Endodermal cell (in vitro differentiated cells): ENCODE data around the gene TCF7. TPM values are rescaled to one million over a fixed set of nuclear protein-coding genes. Genes with fewer than 3 reads are reported as not detected.

ENCODE experiments used
- DNase-seq: peaks from one replicate; pipeline ENCODE4 v3.0.0-alpha.2; 2017
- H3K27ac ChIP-seq: 2 replicates; pipeline ENCODE4 v1.5.1; 2013; ENCODE audit warnings: mild to moderate bottlenecking, low read depth, low read length, moderate library complexity
- H3K27me3 ChIP-seq: 2 replicates; pipeline ENCODE4 v1.6.1; 2013; ENCODE audit warnings: mild to moderate bottlenecking, low read length, moderate library complexity; ENCODE audit not compliant: insufficient read depth, control insufficient read depth, poor library complexity, severe bottlenecking
- H3K36me3 ChIP-seq: 2 replicates; pipeline ENCODE4 v1.7.0; 2013; ENCODE audit warnings: mild to moderate bottlenecking, low read length, moderate library complexity; ENCODE audit not compliant: control insufficient read depth, insufficient read depth
- H3K4me1 ChIP-seq: one replicate; pipeline ENCODE4 v1.7.0; 2013; ENCODE audit warnings: low read length; ENCODE audit not compliant: control insufficient read depth, insufficient read depth
- H3K4me3 ChIP-seq: 2 replicates; pipeline ENCODE4 v1.5.1; 2013; ENCODE audit warnings: mild to moderate bottlenecking, low read length, moderate library complexity
- H3K9ac ChIP-seq: 2 replicates; pipeline ENCODE4 v1.6.1; 2013; ENCODE audit warnings: mild to moderate bottlenecking, low read length, moderate library complexity; ENCODE audit not compliant: poor library complexity, severe bottlenecking; ENCODE audit errors: extremely low read depth
- H3K9me3 ChIP-seq: 2 replicates; pipeline ENCODE4 v1.6.1; 2013; ENCODE audit warnings: mild to moderate bottlenecking, low read length, moderate library complexity; ENCODE audit not compliant: control insufficient read depth
- H3K27ac Mint-ChIP-seq: 2 replicates; pipeline ENCODE4 v1.8.0; 2020; ENCODE audit warnings: mixed read lengths
- H3K27me3 Mint-ChIP-seq: 2 replicates; pipeline ENCODE4 v1.8.0; 2021; ENCODE audit warnings: mild to moderate bottlenecking, mixed read lengths; ENCODE audit not compliant: insufficient read depth
- H3K36me3 Mint-ChIP-seq: 2 replicates; pipeline ENCODE4 v1.8.0; 2020; ENCODE audit warnings: low read depth, mixed read lengths
- H3K4me1 Mint-ChIP-seq: 2 replicates; pipeline ENCODE4 v1.8.0; 2020; ENCODE audit warnings: mixed read lengths
- H3K4me3 Mint-ChIP-seq: 2 replicates; pipeline ENCODE4 v1.8.0; 2020; ENCODE audit warnings: mild to moderate bottlenecking, moderate library complexity, mixed read lengths
- H3K9me3 Mint-ChIP-seq: 2 replicates; pipeline ENCODE4 v1.8.0; 2020; ENCODE audit warnings: mild to moderate bottlenecking, mixed read lengths
- CTCF ChIP-seq: fragments of 200-600 bp; sonication (generic); conservative IDR thresholded peaks from 2 replicates; pipeline ENCODE4 v1.5.0; 2021; ENCODE audit warnings: antibody characterized with exemption, mild to moderate bottlenecking
- WGBS, 2 experiments: methylation state at CpG; one replicate each; pipeline versions ENCODE4 v1.1.5 to v1.1.7; 2013; ENCODE audit warnings: missing lambda C conversion rate in 2 of 2, mixed read lengths in 1 of 2; ENCODE audit not compliant: insufficient coverage in 1 of 2, insufficient read length in 1 of 2; 5-methylcytosine and 5-hydroxymethylcytosine counted together
- total RNA-seq, 2 donors: library from RNA; stranded (reverse); fragmentation: NEBNext Ultra II Directional in 1 of 2; extraction: Animal tissue kit (Norgen Biotek cat#: 25700) in 1 of 2; gene quantifications; 2 replicates in 1 of 2; 3 replicates in 1 of 2; pipeline ENCODE4 v1.2.1, GENCODE V29; 2021

The TCF7 gene
- total RNA-seq, 2 donors from 2014 or later = 14.9 to 19.4 TPM

- H3K27ac ChIP-seq = no peak overlapping the region
- peaks cover 21% of the 10 kb centered on the region for H3K4me1 ChIP-seq
- Mint-ChIP-seq H3K9me3 (no peaks in the 10 kb centered on the region), H3K4me3 (no peak overlapping the region), H3K36me3 (no peaks in the 10 kb centered on the region), H3K27ac (no peak overlapping the region), H3K27me3 (peaks cover 15% of the 10 kb centered on the region), H3K4me1 (peaks cover 36% of the 10 kb centered on the region)
- TF ChIP-seq CTCF = no peak
- 90 to 98% methylated on average over 7 to 15 of the region's 15 CpGs for WGBS, 2 experiments
- H3K9me3 ChIP-seq = no peaks in the 10 kb centered on the region
- no peak overlapping the region for H3K9ac ChIP-seq
- H3K27me3 ChIP-seq = no peaks in the 10 kb centered on the region
- no peak overlapping the region for H3K4me3 ChIP-seq
- no peaks in the 10 kb centered on the region for H3K36me3 ChIP-seq
- DNase-seq = no peak
These were observed 18.4 kb upstream of the TCF7 start for GRCh38 chr5:134095887-134096589.

DNA sequence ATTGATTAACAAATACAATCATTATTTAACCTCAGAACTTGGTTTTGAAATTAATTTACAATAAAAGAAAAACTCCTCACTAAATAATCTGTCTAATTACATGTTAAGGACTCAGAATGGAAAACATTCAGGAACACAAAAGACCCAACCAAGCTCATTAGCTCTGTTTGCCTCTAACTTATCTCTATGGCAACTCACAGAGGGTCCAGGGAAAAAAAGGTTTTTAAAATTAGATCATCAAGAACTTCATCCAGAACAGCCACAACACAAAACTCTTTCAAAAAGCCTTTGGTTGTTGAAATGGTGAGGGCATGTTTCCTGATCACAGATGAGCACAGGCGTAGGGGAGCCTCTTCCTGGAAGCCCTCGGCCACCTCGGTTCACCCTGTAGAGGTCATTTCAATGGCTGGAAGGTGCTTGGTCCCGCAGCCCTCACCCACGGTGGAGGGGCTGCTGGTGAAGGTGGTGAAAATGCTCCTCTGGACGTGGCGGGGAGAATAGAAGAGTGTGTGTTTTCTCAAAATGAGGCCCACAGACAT, 17.2 kb upstream of the TCF7 start:
- Histone ChIP-seq H3K4me3 (no peak overlapping the region), H3K27me3 (no peaks in the 10 kb centered on the region), H3K9me3 (no peaks in the 10 kb centered on the region), H3K27ac (no peak overlapping the region), H3K9ac (peak overlapping the region; percentile 26), H3K4me1 (peaks cover 28% of the 10 kb centered on the region), H3K36me3 (no peaks in the 10 kb centered on the region)
- Mint-ChIP-seq H3K9me3 (no peaks in the 10 kb centered on the region), H3K36me3 (no peaks in the 10 kb centered on the region), H3K4me3 (no peak overlapping the region), H3K4me1 (peaks cover 37% of the 10 kb centered on the region), H3K27ac (no peak overlapping the region), H3K27me3 (peaks cover 15% of the 10 kb centered on the region)
- no peak for DNase-seq
- no peak for TF ChIP-seq CTCF
- WGBS, 2 experiments = 85 to 95% methylated on average over 7 of the region's 7 CpGs

GRCh38 chr5:134098690-134099089, 15.8 kb upstream of the TCF7 start:
- TF ChIP-seq CTCF = no peak
- Mint-ChIP-seq H3K9me3 (no peaks in the 10 kb centered on the region), H3K4me3 (no peak overlapping the region), H3K27ac (no peak overlapping the region), H3K4me1 (peaks cover 44% of the 10 kb centered on the region), H3K36me3 (no peaks in the 10 kb centered on the region), H3K27me3 (peaks cover 11% of the 10 kb centered on the region)
- Histone ChIP-seq H3K27ac (no peak overlapping the region), H3K4me1 (peaks cover 28% of the 10 kb centered on the region), H3K4me3 (no peak overlapping the region), H3K36me3 (no peaks in the 10 kb centered on the region), H3K27me3 (no peaks in the 10 kb centered on the region), H3K9ac (no peak overlapping the region), H3K9me3 (no peaks in the 10 kb centered on the region)
- WGBS, 2 experiments = 85 to 94% methylated on average over 5 of the region's 5 CpGs
- DNase-seq = no peak
